Inferior parietal cortex (tissue), 1 donor: Measurements from ENCODE around the gene ZNF362.

ENCODE experiments used
- DNase-seq: peaks from one replicate; pipeline ENCODE4 v3.0.0-alpha.2; 2016; ENCODE audit errors: extremely low spot score

ZNF362 gene

DNA sequence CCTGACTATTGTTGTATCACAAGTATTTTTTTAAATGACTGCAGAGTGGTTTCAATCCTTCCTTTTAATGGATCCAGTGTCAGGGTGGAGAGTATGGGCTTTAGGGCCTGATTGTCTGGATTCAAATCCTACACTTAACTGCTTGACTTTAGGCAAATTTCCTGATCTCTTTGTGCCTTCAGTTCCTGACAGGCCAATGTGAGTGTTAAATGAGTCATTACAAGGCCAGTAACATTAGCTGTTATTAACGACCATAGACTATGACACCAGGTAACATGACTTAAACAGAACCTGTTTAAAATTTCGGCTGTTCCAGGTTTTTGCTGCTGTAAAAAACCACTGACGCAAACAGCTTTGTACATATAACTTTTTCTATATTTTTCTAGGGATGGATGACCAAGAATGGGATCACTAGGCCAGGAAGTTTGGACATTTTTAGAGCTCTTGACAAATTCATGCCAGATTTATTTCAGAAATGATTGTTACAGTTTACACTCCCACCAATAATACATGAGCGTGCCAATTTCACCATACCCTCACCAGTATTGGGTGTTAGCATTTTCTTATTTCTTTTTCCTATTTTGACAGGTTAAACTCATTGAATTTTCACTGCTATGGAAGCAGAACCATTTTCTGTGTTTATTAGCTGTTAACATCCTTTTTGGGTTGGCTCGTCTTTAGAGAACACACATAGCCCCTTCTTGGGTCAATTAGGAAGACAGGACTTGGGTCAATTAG is 11.3 kb downstream of the ZNF362 start:
- no peak for DNase-seq

DNA sequence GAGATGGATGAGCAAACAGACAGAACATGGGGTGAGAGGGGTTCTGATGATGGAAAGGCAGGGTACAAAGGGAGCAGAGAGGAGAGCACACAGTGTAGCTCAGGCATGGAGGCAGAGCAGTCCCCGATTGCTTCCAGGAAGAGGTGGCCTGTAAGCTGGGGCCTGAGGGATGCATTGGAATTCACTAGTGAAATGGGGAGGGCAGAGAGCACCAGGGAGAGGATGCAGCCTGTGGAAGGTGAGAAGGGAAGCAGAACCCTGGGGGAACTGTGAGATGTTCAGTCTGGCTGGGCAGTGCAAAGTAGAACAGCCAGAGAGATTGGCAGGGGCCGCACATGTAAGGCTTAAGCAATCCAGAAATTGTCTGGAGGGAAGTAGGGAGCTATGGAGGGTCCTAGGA is 12.2 kb downstream of the ZNF362 start:
- no peak for DNase-seq

DNA sequence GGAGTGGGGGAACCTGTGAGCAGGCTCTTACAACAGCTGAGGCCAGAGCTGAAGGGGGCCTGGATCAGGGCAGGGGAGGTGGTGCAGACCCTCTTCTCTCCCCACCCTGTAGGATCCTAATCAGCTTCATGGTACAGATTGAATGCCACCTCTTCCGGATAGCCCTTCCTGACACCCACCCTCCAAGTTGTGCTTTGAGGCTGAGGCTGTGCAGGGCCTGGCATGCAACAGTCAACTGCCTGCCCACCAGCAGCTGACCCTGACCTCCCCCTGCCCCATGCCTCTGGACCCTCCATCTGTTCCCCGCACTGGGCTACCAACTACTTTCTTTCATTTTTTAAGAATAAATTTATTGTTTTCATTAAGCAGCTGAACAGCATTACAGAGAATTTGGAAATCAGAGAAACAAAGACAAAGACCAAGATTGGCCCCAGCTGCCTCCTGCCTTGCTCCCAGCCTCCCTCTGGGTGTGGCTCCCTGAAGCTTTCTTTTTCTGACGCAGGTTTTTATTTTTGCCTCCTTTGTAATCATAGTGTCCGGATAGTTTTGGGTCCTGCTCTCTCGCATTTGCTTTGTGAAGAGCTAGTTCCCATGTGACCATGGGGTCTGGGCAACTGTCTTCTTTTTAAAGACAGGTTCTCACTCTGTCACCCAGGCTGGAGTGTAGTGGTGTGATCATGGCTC is 12.8 kb downstream of the ZNF362 start:
- DNase-seq: no peak

DNA sequence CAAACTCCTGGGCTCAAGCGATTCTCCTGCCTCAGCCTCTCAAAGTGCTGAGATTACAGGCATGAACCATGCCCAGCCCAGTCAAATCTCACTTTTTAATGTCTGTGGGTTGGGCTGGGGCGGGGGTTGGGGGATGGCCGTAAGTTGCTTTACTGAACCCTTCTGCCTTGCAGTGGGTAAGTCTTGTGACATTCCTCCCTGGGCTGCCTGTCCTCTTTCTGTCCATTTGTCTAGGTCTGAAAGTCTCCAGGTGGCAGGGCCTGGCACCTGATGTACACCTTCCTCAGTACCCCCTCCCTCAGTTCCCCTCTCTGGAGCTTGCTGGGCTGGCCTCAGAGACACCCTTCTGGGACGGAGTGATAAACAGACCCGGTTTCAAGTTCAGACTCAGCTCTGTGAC is 13.3 kb downstream of the ZNF362 start:
- no peak for DNase-seq

DNA sequence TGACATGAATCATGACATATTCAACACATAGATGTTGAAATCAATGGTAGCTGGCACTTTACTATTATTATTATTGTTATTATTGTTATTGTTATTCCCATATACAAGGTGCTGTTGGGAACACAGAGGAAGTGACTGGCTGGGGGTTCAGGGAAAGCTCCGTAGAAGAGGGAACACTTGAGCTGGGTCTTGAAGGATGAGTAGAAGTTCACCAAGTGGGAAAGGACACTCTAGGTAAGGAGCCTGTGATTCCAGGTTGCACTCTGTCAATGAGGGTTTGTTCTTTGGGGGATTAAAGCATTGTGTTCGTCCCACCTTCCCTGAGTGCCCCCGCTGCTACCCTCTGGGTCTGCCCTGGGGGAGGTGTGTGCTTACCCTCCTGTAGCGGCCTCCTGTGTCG is 14.1 kb downstream of the ZNF362 start:
- no peak for DNase-seq

DNA sequence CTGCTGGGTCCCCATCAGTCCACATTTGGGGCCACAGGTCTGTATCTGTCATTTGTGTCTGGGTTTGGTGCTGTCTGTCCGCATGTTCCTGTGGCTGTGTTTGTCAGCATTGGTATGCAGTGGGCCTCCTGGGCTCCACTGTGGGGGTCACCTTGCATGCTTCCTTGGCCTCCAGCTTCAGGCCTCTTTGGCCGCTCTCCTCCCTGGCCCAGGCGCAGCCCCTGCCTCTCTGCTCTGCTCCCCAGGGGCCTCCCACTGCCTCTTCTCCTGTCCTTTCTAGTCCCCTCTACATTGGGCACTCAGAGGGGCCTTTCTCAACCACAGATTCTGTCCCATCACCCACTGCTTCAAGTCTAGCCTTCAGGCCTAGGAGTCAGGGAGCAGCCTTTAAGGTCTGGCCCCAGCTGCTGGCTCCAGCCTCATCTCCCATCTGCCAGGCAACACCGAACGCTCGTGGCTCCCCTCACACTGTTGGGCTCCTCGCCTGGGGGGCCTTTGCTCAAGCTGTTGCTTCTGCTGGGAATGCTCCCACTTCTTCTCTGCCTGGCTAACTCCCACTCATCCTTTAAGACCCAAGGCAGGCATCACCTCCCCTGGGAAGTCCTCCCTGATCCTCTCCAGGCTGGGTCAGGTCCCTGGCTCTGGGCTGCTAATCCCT is 14.6 kb downstream of the ZNF362 start:
- DNase-seq: no peak

DNA sequence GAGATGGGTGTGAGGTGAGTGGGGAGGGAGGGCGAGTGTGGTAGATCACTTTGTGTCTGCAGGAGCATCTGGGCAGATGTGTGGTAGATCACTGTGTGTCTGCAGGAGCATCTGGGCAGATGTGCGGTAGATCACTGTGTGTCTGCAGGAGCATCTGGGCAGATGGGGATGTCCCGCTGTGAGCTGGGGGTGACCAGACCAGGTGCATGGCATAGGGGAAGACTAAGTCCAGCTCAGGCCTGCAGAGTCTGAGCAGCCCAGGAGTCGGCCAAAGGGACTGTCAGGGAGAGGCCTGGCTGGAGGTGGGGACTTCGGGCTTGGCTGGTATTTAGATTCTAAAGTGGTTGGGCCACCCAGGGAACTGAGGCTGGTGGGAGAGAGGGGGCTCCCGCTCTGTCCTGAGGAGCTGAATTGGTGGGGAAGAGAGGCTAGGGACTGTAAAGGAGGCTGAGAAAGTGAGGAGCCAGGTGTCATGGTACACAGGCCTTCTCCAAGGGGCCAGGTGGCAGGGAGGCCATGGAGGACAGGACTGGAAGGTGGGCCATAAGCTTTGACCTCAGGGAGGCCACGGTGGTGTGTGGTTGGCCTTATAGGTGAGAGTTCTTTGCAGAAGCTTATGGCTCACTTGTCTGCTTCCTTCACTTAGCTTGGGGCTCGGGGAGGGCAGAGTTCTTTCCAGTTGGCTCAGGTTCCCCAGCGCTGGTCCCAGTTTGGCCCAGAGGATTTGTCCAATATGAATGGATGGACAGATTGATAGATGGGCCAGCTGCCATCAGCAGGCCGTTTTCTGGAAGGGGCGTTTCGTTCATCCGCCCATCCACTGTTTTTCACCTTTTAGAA is 15.6 kb downstream of the ZNF362 start:
- no peak for DNase-seq

DNA sequence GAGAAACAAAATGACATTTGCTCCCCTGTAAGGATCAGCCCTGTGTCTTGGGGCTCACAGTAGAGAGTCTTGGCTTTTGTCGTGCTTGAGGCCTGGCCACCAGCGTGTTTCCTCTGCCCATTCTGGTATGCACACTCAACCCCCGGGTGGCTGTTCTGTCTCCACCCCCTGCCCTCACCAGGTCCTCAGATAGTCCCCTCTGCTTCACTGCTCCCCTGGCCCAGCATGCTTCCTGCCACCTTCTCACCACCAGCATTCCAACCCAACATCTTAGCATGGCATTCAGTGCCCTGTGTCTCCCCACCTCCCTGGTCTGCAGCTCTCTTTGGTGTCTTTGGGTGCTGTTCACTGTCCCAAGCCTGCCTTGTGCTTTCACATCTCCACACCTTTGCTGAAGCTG is 16.2 kb downstream of the ZNF362 start:
- DNase-seq: no peak

DNA sequence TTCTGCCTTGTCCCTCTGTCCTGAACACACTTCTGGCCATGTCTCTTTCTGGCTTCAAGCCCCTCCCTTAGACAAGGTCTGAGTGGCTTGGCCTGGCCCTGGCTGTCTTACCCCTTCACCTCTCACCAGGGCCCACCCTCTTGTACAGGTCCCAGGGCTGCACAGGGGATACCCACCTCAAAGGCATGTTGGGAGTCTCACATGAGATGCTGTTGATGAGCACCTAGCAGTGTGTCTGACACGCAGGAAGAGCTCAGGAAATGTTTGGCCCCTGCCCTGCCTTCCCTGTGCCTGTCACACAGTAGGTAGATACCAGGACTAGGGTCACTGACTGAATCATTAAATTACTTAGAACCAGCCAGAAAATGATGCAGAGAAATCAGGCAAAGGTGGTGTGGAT is 16.6 kb downstream of the ZNF362 start:
- DNase-seq: no peak

DNA sequence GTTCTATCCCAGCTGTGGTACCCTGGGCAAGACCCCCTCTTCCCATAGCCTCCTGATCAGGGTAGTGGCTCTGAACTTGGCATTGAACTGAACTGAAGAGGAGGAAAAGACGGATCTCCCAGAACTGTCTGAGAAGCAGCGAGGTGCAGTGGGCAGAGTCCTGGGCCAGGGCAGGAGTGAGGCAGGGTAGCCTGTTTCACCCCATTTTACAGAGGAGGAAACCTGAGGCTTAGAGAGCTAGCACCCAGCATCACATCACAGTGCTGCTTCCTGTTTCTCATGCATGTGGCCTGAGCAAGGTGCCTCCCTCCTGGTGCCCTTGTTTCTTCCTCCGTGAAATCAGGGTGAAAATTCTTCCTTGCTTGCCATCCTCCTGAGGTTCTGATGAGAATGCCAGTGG is 17.1 kb downstream of the ZNF362 start:
- DNase-seq: no peak

DNA sequence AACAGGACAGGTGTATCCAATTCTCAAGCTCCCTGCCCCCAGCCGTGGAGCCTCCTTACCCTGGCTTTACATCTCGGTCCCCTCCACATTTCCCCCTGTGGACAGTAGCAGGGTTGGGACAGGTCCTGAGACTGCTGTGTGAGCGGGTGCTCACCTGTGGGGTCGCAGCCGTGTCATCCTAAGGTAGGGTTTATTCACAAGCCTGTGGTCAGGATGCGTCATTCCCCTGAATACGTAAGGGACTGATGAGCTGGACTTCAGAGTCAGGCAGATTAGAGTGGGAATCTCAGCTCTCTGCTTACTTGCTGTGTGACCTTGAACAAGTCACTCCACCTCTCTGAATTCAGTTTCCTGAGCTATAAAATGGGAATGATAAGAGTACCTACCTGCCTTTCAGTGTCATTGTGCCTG is 17.7 kb downstream of the ZNF362 start:
- DNase-seq: no peak

DNA sequence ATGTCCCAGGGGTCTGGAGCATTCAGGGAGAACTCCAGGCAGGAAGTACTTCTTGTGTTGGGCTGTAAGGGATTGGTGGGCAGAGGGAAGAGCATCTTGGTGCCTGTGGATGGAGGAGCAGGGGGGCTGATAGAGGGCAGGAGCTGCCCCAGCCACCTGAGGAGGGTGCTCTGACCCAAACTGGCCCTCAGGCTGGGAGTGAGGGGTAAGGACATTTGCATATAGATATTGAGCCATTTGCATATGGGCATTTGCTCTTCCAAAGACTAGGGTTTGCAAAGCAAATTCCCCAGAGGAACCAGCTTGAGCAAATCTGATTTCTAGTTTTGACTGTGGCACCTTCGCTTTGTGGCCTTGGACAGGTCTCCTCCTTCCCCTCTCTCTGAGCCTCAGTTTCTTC is 18.2 kb downstream of the ZNF362 start:
- DNase-seq: no peak

DNA sequence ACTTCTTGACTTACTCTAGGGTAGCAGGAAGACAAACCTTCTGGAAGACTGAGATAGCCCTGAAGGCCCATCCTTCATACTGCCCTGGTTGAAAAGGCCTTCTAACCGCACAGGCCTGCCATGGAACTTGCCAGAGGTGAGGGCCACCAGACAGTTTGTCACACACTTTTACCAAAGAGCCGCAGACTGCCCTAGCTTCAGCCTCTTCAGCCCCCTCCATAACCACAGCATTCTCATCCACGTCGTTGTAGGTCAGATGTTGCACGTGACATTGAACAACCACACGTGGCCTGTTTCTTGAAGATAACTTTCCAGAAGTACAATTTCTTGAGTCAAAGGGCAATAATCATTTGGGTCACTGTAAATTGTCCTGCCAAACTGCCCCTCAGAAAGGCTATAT is 18.9 kb downstream of the ZNF362 start:
- DNase-seq: no peak

DNA sequence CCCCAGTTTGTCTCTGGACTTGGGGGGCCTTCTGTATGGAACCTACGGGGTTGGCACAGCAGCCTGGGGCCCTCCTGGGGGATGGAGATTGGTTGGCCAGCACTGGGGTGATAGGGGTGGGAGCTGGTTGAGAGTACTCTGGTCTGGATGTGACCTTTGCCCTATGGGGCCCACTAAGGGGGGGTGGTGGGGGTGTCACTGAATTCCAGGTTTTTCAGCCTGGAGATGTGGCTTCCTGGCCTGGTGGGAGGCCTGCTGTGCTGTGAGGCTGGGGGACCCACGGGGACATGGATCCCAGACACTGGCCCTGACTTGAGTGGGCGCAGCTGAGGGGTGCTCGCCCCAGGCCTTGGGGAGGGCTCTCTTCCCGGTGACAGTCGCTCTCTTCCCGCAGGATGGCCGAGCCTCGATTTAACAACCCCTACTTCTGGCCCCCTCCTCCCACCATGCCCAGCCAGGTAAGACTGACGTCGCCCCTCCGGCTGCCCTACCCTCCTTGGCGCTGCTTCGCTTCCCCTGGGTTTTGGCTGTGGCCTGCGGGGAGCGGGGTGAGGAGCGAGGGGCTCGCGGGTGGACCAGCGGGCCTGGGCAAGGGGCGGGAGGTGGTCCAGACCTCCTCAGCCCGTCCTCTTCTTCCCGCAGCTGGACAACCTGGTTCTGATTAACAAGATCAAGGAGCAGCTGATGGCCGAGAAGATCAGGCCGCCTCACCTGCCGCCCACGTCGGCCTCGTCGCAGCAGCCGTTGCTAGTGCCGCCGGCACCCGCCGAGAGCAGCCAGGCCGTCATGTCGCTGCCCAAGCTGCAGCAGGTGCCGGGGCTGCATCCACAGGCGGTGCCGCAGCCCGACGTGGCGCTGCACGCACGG is 19.6 kb downstream of the ZNF362 start:
- DNase-seq: no peak

DNA sequence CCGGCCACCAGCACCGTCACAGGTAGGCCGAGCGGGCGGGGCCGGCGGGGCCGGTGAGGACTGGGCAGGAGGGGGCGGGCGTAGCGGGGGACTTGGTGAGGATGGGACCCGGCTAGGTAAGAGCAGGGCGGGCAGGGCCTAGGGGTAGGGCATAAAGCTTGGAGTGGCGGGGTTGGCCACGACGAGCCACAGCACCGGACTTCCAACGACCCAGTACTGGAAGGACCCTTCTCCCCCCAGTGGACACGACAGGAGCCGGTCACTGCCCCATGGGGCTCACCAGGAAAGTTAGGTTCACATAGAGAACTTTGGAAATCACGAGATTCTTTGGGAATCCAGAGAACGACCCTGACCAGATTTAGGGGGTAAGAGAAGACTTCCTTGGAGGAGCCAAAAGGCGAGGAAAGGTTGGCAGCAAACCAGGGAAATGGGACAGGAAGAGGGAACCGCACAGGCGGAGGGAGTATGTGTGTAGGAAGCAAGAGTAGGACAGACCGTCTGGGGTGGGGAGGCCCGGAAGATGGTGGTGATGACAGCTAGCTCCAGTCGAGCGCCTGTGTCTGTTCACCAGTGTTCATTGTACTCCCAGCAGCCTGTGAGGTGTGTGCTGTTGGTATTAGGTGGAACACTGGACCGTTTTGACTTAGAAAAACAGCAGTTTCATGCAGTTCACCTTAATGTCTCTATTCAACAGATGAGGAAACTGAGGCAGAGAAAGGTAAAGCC is 20.4 kb downstream of the ZNF362 start:
- DNase-seq: no peak

DNA sequence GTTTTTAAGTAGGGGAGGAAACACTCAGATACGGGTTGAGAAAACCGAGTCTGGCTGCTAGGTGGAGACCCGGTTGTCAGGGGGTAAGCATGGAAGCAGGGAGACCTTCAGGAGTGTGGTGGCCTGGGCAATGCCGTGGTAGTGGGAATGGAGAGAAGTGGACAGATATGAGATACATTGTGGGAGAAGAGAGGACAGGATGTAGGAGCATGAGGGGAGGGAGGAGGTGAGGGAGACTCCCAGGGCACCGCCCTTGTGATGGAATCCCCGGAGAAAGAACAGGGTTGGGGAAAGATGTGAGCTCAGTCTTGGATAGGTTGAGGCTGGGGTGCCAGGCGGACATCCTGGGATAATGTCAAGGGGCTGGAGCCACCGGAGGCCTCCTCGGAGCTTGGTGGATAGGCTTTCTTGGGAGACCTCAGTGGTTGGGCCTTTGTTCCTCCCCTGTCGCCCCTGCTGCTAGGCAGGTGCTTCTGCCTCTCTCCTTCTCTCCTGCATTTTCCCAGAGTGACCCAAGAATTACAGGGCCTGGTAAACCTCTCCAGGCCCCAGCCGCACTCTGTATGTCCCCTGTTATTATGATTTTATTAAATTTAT is 21.3 kb downstream of the ZNF362 start:
- no peak for DNase-seq

DNA sequence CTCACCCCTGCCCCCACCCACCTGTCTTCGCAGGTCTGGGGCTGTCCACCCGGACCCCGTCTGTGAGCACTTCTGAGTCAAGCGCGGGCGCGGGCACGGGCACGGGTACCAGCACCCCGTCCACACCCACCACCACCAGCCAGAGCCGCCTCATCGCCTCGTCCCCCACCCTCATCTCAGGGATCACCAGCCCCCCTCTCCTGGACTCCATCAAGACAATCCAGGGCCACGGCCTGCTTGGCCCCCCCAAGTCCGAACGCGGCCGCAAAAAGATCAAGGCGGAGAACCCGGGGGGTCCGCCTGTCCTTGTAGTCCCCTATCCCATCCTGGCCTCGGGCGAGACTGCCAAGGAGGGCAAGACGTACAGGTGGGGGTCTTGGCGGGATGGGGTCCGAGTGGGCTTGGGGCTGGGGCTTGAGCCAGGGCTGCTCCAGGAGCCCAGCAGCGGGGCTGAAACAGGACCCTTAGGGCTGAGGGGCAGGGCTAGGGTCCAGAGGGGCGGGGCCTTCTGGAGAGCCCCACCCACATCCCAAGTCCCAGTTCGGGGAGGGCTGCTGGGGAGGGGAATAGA is 23.9 kb downstream of the ZNF362 start:
- DNase-seq: no peak

DNA sequence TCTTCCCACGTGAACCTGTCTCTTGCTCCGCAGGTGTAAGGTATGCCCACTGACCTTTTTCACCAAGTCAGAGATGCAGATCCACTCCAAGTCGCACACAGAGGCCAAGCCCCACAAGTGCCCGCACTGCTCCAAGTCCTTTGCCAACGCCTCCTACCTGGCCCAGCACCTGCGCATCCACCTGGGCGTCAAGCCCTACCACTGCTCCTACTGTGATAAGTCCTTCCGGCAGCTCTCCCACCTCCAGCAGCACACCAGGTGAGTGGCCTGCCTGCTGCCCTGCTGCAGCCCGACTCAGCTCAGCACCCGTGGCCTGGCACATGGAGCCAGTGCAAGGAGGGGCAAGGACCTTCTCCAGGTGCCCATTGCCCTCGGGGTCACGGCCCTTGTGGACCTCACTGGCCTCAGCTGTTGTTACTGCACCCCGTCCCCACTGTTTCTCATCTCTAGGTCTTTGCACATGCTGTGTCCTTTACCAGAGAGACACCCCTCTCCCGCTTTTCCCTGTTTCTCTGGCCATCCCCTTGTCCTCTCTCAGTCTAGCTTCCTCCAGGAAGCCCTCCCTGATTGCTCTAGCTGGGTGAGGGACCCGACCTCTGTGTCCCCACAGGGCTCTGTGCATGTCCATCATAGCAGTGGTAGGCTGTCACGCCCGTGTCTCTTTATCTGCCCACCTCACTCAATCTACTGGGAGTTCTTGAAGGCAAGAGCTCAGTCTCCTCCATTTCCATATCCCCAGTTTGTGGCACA is 25.4 kb downstream of the ZNF362 start:
- no peak for DNase-seq

DNA sequence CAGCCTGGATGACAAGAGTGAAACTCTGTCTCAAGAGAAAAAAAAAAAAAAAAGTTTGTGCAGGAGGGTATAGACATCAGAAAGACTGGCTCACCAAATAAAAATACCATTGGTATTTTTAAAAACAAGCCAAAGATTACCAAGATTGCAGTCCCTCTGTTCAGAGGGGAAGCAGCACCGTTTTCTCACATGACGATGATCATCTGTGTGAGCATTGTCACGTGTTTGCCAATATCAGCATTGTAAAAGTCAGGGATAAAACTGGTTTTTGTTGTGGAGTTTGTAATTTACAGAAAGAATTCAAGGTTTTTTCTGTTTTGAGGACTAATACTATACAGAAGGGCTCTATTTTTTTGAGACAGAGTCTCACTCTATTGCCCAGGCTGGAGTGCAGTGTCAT is 26.5 kb downstream of the ZNF362 start:
- DNase-seq: no peak
